ENCODE measurements around the gene PACS1. TPM values are rescaled to one million over a fixed set of nuclear protein-coding genes. Genes with fewer than 3 reads are reported as not detected.

The PACS1 gene
- polyA plus RNA-seq, 3 donors = 8.1 to 36.8 (median 12.4) TPM

DNA sequence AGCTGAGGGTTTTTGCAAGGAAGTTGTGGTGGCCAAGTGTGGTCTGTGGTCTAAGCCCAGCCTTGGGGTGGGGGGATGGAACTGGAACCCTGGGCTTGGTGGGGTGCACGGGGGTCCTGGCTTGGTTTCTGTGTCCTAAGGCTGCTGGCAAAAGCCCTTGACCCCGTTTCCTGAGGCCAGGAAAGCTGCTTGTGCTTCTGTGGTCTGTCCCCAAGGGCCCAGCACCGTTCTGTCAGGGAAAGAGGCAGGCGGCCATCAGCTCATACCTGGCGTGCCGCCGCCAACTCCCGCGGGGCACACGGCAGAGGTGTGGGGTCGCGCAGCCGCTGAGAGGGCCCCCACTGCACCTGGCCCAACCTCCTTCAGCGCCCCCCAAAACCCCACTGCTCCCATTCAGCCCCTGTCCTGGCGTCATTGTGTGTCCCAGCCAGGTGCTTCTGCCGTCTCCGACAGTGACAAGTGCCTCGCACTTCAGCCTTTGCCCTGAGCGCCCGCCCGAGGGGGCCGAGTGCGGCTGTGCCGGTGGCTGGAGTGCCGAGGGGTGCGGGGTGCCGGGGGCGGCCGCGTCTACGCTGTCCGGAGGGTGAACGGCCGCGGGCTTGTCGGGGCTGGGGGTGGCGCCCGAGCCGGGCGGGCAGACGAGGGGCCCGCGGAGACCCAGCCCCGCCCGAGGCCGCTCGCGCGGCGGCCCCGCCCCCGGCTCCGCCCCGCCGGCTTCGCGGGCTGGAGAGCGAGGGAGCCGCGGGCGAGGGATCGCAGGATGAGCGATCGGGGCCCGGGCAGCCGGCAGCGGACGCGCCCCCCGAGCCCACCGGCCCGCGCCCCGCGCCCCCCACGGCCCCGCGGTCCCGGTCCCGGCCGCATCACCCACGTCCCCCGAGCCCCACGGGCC is 207.6 kb downstream of the PACS1 start, which contains the start of gene CNIH2:
CNIH2 (plus strand) TSS at position 705 of the 892 bp plus-strand sequence. CDS start 282 bp downstream, outside the sequence.
- Mint-ChIP-seq H3K27me3 (ENCODE audit: low read depth in 3 of 3) (peaks cover 27 to 37% (median 32%) of the 10 kb centered on the region in 3 donors), H3K9me3 (peaks cover 0 to 7% (median 2%) of the 10 kb centered on the region in 7 donors), H3K36me3 (peaks cover 47 to 50% of the 10 kb centered on the region in 2 donors), H3K4me1 (peaks cover 18% of the 10 kb centered on the region), H3K4me3 (peak within 1 kb of the TSS; percentile 65 to 82), H3K27ac (no peak within 1 kb of the TSS)
- under 1% methylated on average over 83 of the region's 84 CpGs for WGBS (ENCODE audit: insufficient coverage)
- H3K27me3 ChIP-seq (ENCODE audit: control insufficient read depth in 2 of 2, insufficient read depth in 2 of 2, low read length in 2 of 2) = peaks cover 3 to 23% of the 10 kb centered on the region in 2 donors
- no peaks in the 10 kb centered on the region for H3K9me3 ChIP-seq (replicated peaks in 1 of 2; ENCODE audit: control insufficient read depth in 1 of 2, insufficient read depth in 1 of 2, low read length in 2 of 2)
- intact Hi-C loops (cut with micrococcal nuclease) = no loop called here
- no peak within 1 kb of the TSS for H2AFZ ChIP-seq (ENCODE audit: insufficient read depth, low read depth, low read length, poor library complexity, severe bottlenecking)
- H3K27ac ChIP-seq (ENCODE audit: low read depth in 1 of 2, low read length in 2 of 2) = no peak within 1 kb of the TSS
- no peak within 1 kb of the TSS for H3K9ac ChIP-seq (ENCODE audit: insufficient read depth, low read length, poor library complexity, severe bottlenecking)
- peak within 1 kb of the TSS; percentile 64 for H3K4me2 ChIP-seq (replicated peaks; ENCODE audit: extremely low read depth, low read length, poor library complexity, severe bottlenecking)
- peaks cover 73% of the 10 kb centered on the region for H4K20me1 ChIP-seq (ENCODE audit: insufficient read depth, low read length)
- peaks cover 37 to 38% of the 10 kb centered on the region in 2 donors for H3K36me3 ChIP-seq (replicated peaks in 1 of 2; ENCODE audit: control insufficient read depth in 1 of 2, insufficient read depth in 2 of 2, low read length in 2 of 2)
- H3K79me2 ChIP-seq (ENCODE audit: insufficient read depth, low read length) = peaks cover 1% of the 10 kb centered on the region
- H3K4me1 ChIP-seq (ENCODE audit: control insufficient read depth in 1 of 2, insufficient read depth in 2 of 2, low read length in 2 of 2) = peaks cover 7 to 19% of the 10 kb centered on the region in 2 donors
- H3K4me3 ChIP-seq (replicated peaks in 1 of 3; ENCODE audit: low read depth in 2 of 3, low read length in 3 of 3) = peak within 1 kb of the TSS in 1 of 3 experiments; percentile 46
- TF ChIP-seq, protein P1, sequence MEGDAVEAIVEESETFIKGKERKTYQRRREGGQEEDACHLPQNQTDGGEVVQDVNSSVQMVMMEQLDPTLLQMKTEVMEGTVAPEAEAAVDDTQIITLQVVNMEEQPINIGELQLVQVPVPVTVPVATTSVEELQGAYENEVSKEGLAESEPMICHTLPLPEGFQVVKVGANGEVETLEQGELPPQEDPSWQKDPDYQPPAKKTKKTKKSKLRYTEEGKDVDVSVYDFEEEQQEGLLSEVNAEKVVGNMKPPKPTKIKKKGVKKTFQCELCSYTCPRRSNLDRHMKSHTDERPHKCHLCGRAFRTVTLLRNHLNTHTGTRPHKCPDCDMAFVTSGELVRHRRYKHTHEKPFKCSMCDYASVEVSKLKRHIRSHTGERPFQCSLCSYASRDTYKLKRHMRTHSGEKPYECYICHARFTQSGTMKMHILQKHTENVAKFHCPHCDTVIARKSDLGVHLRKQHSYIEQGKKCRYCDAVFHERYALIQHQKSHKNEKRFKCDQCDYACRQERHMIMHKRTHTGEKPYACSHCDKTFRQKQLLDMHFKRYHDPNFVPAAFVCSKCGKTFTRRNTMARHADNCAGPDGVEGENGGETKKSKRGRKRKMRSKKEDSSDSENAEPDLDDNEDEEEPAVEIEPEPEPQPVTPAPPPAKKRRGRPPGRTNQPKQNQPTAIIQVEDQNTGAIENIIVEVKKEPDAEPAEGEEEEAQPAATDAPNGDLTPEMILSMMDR (IDR thresholded peaks at IDR 0.05) = no peak
- no peak for DNase-seq

DNA sequence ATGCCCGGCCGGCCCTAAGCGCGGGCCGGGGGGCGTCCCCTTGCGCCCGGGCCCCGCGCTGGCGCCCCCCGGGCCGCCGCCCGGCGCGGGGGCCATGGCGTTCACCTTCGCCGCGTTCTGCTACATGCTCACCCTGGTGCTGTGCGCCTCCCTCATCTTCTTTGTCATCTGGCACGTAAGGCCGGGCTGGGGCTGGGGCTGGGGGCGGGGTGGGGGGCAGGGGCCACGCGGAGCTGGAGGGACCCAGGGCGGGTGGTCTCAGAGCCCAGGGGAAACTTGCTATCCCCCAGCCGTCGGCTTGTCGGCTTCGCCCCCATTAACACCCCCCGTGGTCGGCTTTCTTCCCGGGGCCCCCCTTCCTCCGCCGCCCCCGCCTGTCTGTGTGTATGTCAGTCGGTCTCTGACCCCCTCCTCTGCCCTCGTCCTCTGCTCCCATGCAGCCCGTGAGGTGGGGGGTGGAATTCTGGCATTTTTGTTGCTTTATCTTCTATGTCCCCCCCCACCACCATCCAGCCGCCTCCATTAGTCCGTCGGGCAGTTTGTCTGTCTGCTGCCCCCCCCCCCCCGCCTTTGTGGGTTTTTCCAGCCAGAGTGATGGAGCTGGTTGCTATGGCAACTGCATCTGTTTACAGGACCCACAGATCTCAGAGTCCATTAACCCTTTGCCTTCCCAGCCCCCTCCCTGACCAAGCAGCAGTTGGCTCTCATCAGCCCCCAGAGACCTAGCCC is 208.5 kb downstream of the PACS1 start:
- H3K27ac Mint-ChIP-seq = no peak overlapping the region
- H3K4me1 ChIP-seq (ENCODE audit: control insufficient read depth in 1 of 2, insufficient read depth in 2 of 2, low read length in 2 of 2) = peaks cover 8 to 23% of the 10 kb centered on the region in 2 donors

More for the DNA sequence above, 208.5 kb downstream of the PACS1 start:
- under 1% methylated on average over 20 of the region's 45 CpGs for WGBS (ENCODE audit: insufficient coverage)
- DNase-seq = peak in 1 of 3 donors; percentile 29
- H3K36me3 ChIP-seq (replicated peaks in 1 of 2; ENCODE audit: control insufficient read depth in 1 of 2, insufficient read depth in 2 of 2, low read length in 2 of 2) = peaks cover 29 to 30% of the 10 kb centered on the region in 2 donors
- H3K9me3 Mint-ChIP-seq = peaks cover 0 to 7% (median 2%) of the 10 kb centered on the region in 7 donors
- no peak overlapping the region for H3K9ac ChIP-seq (ENCODE audit: insufficient read depth, low read length, poor library complexity, severe bottlenecking)
- H3K4me1 Mint-ChIP-seq = peaks cover 23% of the 10 kb centered on the region
- no peak overlapping the region for H3K4me2 ChIP-seq (replicated peaks; ENCODE audit: extremely low read depth, low read length, poor library complexity, severe bottlenecking)
- peak overlapping the region; percentile 65 to 82 for H3K4me3 Mint-ChIP-seq
- intact Hi-C loops (cut with micrococcal nuclease) = no loop called here
- TF ChIP-seq, protein P1 (IDR thresholded peaks at IDR 0.05) = no peak
- no peaks in the 10 kb centered on the region for H3K9me3 ChIP-seq (replicated peaks in 1 of 2; ENCODE audit: control insufficient read depth in 1 of 2, insufficient read depth in 1 of 2, low read length in 2 of 2)
- H2AFZ ChIP-seq (ENCODE audit: insufficient read depth, low read depth, low read length, poor library complexity, severe bottlenecking) = no peak overlapping the region
- H3K79me2 ChIP-seq (ENCODE audit: insufficient read depth, low read length) = no peaks in the 10 kb centered on the region
- peaks cover 39 to 42% of the 10 kb centered on the region in 2 donors for H3K36me3 Mint-ChIP-seq
- H4K20me1 ChIP-seq (ENCODE audit: insufficient read depth, low read length) = peaks cover 73% of the 10 kb centered on the region
- peaks cover 3 to 23% of the 10 kb centered on the region in 2 donors for H3K27me3 ChIP-seq (ENCODE audit: control insufficient read depth in 2 of 2, insufficient read depth in 2 of 2, low read length in 2 of 2)
- no peak overlapping the region for H3K27ac ChIP-seq (ENCODE audit: low read depth in 1 of 2, low read length in 2 of 2)
- peaks cover 27 to 37% (median 35%) of the 10 kb centered on the region in 3 donors for H3K27me3 Mint-ChIP-seq (ENCODE audit: low read depth in 3 of 3)
- no peak overlapping the region for H3K4me3 ChIP-seq (replicated peaks in 1 of 3; ENCODE audit: low read depth in 2 of 3, low read length in 3 of 3)
